GM13976 (cell line): ENCODE measurements around the gene TMEM250.

Experiments
- DNase-seq: peaks from one replicate; pipeline ENCODE4 v3.0.0; 2012; ENCODE audit warnings: low spot score
- in situ Hi-C: fragments of 300-500 bp; cut with MboI; formaldehyde crosslinking; loops from one replicate; pipeline ENCODE4 v1.12.0; 2022; ENCODE audit warnings: low sequenced_read_pairs, mixed read lengths, inconsistent platforms; ENCODE audit not compliant: unreplicated experiment
- TF ChIP-seq, protein P1 (sequence below): IDR thresholded peaks from 2 replicates; pipeline ENCODE4 v1.5.1; 2012; ENCODE audit warnings: borderline replicate concordance, mild to moderate bottlenecking; ENCODE audit not compliant: insufficient read depth; ENCODE audit errors: extremely low read depth, missing control alignments, control extremely low read depth

The TMEM250 gene

DNA sequence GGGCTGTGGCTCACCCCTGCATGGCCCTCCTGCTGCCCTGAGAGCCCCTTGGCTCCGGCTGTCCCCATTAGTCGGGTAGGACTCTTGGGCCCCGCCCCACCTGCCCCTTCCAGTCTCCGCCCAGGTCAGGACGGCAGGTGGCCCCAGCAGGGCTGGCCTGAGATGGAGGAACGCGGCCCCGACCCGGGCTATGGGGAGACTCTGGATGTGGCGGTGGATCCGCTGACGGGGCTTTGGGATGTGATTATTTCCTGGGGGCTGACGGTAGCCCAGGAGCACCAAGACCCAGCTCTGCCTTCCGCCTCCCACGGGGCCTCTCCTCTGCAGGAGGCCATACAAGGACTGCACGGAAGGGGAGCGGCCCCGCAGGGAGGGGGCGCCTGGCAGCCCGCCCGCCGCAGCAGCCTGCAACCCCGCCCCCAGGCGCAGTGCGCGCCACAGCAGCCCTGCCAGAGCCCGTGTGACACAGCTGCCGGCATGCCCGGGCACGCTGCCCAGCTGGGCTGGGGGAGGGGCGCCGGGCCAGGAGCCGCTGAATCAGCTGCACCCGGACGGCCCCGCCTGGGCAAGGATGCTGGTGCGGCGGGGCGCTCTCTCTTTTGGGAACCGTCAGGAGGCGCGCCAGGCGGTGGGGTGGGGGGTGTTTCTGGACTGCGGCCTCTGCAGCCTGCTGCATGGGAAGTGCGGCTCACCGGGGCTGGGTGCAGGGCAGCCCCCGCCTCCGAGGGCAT lies 9.2 kb downstream of the TMEM250 start:
- in situ Hi-C loops = loop anchor here (10.0 kb wide), 1 partner anchor 145 kb away; the partner anchor contains the start of gene UBAC1

DNA sequence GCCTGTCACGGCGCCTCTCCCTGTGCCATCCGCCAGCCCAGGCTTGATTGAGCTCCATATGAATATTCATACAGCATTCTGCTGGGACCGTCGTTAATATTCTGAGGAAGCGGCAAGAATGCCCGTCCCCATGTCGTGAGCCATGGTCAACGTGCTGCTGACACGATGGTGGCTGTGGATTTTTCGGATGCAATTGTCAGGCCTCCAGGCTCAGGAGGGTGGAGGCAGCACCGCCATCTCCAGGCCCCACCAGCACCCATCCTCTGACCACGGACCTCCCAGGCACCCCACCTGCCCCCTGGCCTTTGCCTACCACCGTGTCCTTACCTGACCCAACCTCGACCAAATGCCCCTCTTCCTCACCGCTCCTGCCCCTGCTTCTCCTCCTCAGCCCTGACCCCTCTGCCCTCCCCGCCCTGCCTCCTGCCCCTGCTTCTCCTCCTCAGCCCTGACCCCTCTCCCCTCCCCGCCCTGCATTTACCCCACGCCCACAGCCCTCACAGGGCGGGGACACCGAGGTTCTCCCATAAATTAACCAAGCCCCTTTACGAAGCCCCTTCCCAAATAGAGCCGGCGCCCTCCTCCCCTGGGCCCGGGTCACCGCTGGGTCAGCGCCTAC lies 9.9 kb downstream of the TMEM250 start:
- DNase-seq = no peak
- TF ChIP-seq, protein P1, sequence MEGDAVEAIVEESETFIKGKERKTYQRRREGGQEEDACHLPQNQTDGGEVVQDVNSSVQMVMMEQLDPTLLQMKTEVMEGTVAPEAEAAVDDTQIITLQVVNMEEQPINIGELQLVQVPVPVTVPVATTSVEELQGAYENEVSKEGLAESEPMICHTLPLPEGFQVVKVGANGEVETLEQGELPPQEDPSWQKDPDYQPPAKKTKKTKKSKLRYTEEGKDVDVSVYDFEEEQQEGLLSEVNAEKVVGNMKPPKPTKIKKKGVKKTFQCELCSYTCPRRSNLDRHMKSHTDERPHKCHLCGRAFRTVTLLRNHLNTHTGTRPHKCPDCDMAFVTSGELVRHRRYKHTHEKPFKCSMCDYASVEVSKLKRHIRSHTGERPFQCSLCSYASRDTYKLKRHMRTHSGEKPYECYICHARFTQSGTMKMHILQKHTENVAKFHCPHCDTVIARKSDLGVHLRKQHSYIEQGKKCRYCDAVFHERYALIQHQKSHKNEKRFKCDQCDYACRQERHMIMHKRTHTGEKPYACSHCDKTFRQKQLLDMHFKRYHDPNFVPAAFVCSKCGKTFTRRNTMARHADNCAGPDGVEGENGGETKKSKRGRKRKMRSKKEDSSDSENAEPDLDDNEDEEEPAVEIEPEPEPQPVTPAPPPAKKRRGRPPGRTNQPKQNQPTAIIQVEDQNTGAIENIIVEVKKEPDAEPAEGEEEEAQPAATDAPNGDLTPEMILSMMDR = no peak
- in situ Hi-C loops = no loop called here

More for the DNA sequence above, 9.2 kb downstream of the TMEM250 start:
- TF ChIP-seq, protein P1 = no peak
- DNase-seq = peak; percentile 92

DNA sequence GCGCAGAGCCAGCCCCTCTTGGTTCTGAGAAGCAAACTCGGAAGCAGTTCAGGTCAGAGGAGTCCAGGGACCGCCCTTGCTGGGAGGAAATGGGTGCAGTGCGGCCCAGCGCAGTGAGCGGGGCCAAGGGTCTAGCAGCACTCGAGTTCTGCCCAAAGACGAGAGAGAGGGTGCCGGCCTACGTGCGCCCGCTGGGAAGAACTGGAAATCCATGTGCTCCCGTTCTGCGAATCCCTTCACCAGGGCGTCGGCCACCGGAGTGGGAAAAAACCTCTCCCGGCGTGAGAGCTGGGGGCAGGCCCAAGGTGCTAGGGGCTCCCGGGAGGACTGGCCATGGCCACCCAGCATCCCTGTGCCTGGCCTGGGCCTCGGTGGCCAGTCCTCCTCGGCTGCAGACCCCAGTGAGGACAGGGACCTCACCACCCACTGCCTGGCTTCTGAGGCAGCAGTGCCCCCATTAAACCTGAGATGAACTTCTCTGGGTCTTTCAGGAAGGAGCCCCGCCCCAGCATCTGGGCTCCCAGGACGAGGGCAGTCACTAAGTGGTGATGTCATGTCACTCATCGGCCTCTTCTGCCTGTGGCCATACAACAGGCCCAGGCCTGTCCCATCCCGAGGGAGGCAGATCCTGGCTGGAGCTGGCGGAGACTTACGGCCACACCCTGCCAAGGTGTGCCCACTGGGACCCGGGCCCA lies 10.6 kb downstream of the TMEM250 start:
- in situ Hi-C loops = no loop called here
- TF ChIP-seq, protein P1 = no peak
- no peak for DNase-seq

DNA sequence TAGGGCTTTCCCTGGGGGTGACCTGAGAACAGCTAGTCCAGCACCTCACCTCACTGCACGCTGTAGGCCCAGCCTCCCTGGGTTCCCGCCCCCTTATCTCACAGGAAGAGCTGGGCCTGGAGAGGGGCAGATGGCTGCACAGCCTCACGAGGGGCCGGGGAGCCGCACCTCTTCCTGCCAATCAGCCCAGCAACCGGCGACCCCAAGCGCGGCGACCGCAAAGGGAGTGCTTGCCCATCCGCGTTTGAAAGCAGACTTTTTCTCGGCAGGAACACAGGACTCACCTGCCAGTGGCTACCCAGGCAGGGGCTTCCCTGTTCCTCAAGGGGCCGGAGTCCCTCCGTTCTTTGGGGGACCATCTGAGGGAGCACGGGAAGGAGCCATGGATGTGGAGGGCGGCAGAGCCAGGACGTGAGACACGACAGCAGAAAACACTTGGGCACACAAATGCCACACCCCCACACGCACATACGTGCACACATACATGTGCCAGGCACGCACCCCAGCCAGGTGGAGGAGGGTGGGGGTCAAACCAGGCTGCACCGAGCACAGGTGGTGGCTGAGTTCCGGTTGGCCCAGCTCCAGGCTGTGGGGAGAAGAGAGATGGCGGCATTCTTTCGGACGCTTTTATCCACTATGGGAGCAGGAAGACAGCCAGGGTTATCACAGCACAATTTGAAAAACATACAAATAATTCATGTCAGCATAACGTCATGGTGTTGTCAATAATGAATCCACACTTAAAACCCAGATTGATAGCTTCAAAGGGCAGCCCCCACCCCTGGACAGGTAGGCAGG lies 11.3 kb downstream of the TMEM250 start:
- in situ Hi-C loops = no loop called here
- TF ChIP-seq, protein P1 = no peak
- DNase-seq = peak; percentile 81

DNA sequence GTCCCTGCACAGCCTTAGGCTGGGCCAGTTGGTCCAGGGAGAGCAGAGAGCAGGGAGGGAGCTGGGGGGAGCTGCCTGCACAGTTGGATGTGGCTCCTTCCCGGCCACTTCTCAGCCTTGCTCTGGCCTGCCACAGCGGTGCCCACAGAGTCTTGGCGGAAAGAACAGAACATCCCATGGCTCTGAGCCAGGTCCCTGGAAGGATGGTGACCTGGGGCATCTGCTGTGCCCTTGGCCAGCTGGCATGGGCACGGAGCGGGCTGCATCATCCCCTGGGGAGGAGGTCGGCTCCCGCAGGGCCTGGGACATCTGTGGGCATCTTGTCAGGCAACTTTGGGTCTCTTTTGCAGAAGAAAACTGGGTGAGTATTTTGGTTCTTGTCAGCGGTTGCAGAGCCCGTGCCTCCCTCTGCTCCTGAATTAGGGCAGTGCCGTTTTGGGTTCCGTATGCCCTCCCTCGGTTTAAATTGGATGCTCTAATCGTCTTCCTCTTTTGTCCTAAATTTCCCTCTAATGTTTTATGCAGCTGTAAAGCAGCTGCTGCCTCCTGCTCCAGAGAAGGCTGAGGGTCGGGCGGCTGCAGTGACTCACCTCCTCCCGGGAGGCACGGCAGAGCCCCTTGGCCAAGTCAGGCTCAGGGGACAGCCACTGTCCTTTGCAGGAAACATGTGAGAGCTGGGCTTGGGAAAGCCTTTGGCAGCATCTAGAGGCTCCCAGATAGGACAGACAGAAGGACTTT lies 13.1 kb downstream of the TMEM250 start:
- in situ Hi-C loops = no loop called here
- no peak for DNase-seq
- TF ChIP-seq, protein P1 = no peak
